ENCODE measurements around the gene MAPK10. TPM values are rescaled to one million over a fixed set of nuclear protein-coding genes. Genes with fewer than 3 reads are reported as not detected.
A peak's percentile ranks its signal among the peaks of the same experiment; 100 is the strongest.

The MAPK10 gene
- polyA plus RNA-seq, 2 of the 4 experiments (the other 2 are of a cell fraction) = 1.4 to 3.4 TPM

DNA sequence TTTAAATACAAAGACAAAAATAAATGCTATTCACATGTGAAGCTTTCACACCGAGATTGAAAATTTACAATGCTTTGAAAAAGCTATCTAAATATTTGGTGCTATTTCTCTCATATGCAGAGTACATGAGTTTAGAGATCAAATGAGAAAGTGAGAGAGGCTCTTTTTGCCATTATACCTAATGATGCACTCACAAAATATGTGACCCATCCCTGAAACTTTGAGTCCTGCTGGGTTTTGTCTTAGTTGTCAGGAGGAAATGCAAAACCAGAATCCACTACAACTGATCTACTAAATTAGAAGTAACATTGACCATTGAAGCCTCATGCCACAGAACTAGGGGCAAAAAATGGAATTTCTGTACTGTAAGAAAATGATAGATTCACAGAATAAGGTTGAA, 251.7 kb downstream of the MAPK10 start:
- ATAC-seq = no peak
- CTCF ChIA-PET = interaction anchor here (1.1 kb wide), 1 partner anchor 10 kb away, joined by 4 read pairs; no protein-coding TSS in a partner anchor
- H3K27ac ChIP-seq = peak overlapping the region in 1 of 2 experiments; percentile 13; a peak in 1 of 6 replicates

DNA sequence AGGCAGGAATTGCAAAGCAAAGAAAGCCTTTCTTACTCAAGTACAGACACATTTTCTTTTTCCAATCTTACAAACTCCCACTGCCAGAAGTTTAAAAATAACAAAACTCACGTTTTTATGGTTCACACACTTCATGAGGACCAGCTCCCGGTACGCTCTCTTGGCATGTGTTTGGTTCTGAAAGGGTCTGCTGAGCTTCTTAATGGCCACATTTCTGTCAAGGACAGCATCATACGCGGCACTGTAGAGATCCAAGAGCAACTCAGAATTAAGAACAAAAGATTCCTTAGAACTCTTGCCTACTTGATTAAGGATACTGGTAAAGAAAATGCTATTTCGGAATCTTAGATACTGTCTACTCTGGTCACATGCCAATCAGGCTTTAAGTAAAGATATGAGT, 252.7 kb downstream of the MAPK10 start:
- 0 out of 3 replicates have a peak, but pooled peaks cover 6% of the 10 kb centered on the region for H3K9me3 ChIP-seq
- H3K27ac ChIP-seq = no peak overlapping the region
- no peak overlapping the region for H3K4me2 ChIP-seq
- peaks cover 3% of the 10 kb centered on the region; the same call in 1 of the 3 replicates for H3K4me1 ChIP-seq
- CTCF ChIA-PET = no interaction called here
- 81% methylated on average over 6 of the region's 6 CpGs for WGBS (ENCODE audit: missing lambda C conversion rate)
- FAIRE-seq (no peak), ATAC-seq (no peak), DNase-seq (ENCODE audit: low read depth in 1 of 2, low spot score in 1 of 2) (no peak)
- TF ChIP-seq, protein P1, sequence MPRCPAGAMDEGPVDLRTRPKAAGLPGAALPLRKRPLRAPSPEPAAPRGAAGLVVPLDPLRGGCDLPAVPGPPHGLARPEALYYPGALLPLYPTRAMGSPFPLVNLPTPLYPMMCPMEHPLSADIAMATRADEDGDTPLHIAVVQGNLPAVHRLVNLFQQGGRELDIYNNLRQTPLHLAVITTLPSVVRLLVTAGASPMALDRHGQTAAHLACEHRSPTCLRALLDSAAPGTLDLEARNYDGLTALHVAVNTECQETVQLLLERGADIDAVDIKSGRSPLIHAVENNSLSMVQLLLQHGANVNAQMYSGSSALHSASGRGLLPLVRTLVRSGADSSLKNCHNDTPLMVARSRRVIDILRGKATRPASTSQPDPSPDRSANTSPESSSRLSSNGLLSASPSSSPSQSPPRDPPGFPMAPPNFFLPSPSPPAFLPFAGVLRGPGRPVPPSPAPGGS (IDR thresholded peaks at IDR 0.05) = no peak
- no peak for TF ChIP-seq POLR2A (IDR thresholded peaks at IDR 0.05; ENCODE audit: low read length)
- TF ChIP-seq, protein P2, sequence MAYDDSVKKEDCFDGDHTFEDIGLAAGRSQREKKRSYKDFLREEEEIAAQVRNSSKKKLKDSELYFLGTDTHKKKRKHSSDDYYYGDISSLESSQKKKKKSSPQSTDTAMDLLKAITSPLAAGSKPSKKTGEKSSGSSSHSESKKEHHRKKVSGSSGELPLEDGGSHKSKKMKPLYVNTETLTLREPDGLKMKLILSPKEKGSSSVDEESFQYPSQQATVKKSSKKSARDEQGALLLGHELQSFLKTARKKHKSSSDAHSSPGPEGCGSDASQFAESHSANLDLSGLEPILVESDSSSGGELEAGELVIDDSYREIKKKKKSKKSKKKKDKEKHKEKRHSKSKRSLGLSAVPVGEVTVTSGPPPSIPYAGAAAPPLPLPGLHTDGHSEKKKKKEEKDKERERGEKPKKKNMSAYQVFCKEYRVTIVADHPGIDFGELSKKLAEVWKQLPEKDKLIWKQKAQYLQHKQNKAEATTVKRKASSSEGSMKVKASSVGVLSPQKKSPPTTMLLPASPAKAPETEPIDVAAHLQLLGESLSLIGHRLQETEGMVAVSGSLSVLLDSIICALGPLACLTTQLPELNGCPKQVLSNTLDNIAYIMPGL (CRISPR knock-in tag; IDR thresholded peaks at IDR 0.05; ENCODE audit: borderline replicate concordance) = no peak
- no peak for TF ChIP-seq ZC3H11A (IDR thresholded peaks at IDR 0.05)
- no peak for TF ChIP-seq NPAS2 (CRISPR knock-in tag; IDR thresholded peaks at IDR 0.05; ENCODE audit: borderline replicate concordance)
- no peak for TF ChIP-seq HOXB5 (CRISPR knock-in tag; IDR thresholded peaks at IDR 0.05)
- TF ChIP-seq CHD4 (IDR thresholded peaks at IDR 0.05; ENCODE audit: borderline replicate concordance) = no peak
- TF ChIP-seq FOSL2 (IDR thresholded peaks at IDR 0.05) = no peak
- TF ChIP-seq FOSL2 (CRISPR knock-in tag; IDR thresholded peaks at IDR 0.05) = no peak
- TF ChIP-seq, protein P3, sequence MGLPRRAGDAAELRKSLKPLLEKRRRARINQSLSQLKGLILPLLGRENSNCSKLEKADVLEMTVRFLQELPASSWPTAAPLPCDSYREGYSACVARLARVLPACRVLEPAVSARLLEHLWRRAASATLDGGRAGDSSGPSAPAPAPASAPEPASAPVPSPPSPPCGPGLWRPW (IDR thresholded peaks at IDR 0.05) = no peak
- TF ChIP-seq, protein P4, sequence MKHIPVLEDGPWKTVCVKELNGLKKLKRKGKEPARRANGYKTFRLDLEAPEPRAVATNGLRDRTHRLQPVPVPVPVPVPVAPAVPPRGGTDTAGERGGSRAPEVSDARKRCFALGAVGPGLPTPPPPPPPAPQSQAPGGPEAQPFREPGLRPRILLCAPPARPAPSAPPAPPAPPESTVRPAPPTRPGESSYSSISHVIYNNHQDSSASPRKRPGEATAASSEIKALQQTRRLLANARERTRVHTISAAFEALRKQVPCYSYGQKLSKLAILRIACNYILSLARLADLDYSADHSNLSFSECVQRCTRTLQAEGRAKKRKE (CRISPR knock-in tag; IDR thresholded peaks at IDR 0.05; ENCODE audit: low read depth) = no peak
- no peak for TF ChIP-seq JUNB (IDR thresholded peaks at IDR 0.05)
- TF ChIP-seq CBX2 (IDR thresholded peaks at IDR 0.05; ENCODE audit: borderline replicate concordance, low read depth) = no peak
- POLR2A ChIA-PET = no interaction called here
- H3K4me3 ChIP-seq = no peak overlapping the region

More for the DNA sequence above, 251.7 kb downstream of the MAPK10 start:
- H3K4me3 ChIP-seq = no peak overlapping the region
- no peak overlapping the region for H3K4me2 ChIP-seq
- 0 out of 3 replicates have a peak, but pooled peaks cover 9% of the 10 kb centered on the region for H3K9me3 ChIP-seq
- POLR2A ChIA-PET = no interaction called here
- WGBS (ENCODE audit: missing lambda C conversion rate) = 42% methylated on average over 1 of the region's 1 CpG
- peaks cover 3% of the 10 kb centered on the region; the same call in 1 of the 3 replicates for H3K4me1 ChIP-seq
- TF ChIP-seq MYC (IDR thresholded peaks at IDR 0.05; ENCODE audit: borderline replicate concordance, low read length) (no peak), JUN (IDR thresholded peaks at IDR 0.05) (no peak), PHF8 (IDR thresholded peaks at IDR 0.05; ENCODE audit: borderline replicate concordance, low read depth) (no peak), POLR2AphosphoS2 (conservative IDR thresholded peaks at IDR 0.05; ENCODE audit: low read length) (no peak), FOSB (CRISPR knock-in tag; IDR thresholded peaks at IDR 0.05) (no peak), CHD4 (IDR thresholded peaks at IDR 0.05; ENCODE audit: borderline replicate concordance) (no peak)
- TF ChIP-seq, protein P5, sequence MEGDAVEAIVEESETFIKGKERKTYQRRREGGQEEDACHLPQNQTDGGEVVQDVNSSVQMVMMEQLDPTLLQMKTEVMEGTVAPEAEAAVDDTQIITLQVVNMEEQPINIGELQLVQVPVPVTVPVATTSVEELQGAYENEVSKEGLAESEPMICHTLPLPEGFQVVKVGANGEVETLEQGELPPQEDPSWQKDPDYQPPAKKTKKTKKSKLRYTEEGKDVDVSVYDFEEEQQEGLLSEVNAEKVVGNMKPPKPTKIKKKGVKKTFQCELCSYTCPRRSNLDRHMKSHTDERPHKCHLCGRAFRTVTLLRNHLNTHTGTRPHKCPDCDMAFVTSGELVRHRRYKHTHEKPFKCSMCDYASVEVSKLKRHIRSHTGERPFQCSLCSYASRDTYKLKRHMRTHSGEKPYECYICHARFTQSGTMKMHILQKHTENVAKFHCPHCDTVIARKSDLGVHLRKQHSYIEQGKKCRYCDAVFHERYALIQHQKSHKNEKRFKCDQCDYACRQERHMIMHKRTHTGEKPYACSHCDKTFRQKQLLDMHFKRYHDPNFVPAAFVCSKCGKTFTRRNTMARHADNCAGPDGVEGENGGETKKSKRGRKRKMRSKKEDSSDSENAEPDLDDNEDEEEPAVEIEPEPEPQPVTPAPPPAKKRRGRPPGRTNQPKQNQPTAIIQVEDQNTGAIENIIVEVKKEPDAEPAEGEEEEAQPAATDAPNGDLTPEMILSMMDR (IDR thresholded peaks at IDR 0.05) = no peak
- TF ChIP-seq, protein P2 (CRISPR knock-in tag; IDR thresholded peaks at IDR 0.05; ENCODE audit: borderline replicate concordance) = no peak
- DNase-seq (ENCODE audit: low read depth in 1 of 2, low spot score in 1 of 2) (no peak), FAIRE-seq (no peak)
